GM10266 (cell line): ENCODE results near the gene CDKN1A.

Experiments used
- DNase-seq: peaks from one replicate; pipeline ENCODE4 v3.0.0; 2012; ENCODE audit errors: extremely low spot score
- CTCF ChIP-seq: IDR thresholded peaks from 2 replicates; pipeline ENCODE4 v1.5.1; 2012; ENCODE audit warnings: mild to moderate bottlenecking, low read depth; ENCODE audit not compliant: control insufficient read depth, insufficient read depth; ENCODE audit errors: missing control alignments

CDKN1A gene

GRCh38 chr6:36673882-36674281, 4.6 kb upstream of the CDKN1A start:
- no peak for TF ChIP-seq CTCF
- no peak for DNase-seq

GRCh38 chr6:36674942-36675341, 3.6 kb upstream of the CDKN1A start:
- no peak for DNase-seq
- no peak for TF ChIP-seq CTCF

GRCh38 chr6:36676141-36677058, 2.1 kb upstream of the CDKN1A start:
- DNase-seq, result no peak

GRCh38 chr6:36677059-36677749, 1.3 kb upstream of the CDKN1A start:
- no peak for DNase-seq
- TF ChIP-seq CTCF, result no peak

More at GRCh38 chr6:36676141-36677058, 2.1 kb upstream of the CDKN1A start:
- no peak for TF ChIP-seq CTCF

- no peak for TF ChIP-seq CTCF
- DNase-seq, result no peak
Observed at GRCh38 chr6:36677753-36678487, 594 bp upstream of the CDKN1A start.

GRCh38 chr6:36679043-36679833, 724 bp downstream of the CDKN1A start:
- DNase-seq, result no peak
- TF ChIP-seq CTCF, result no peak
